HG02885 (cell line): ENCODE results near the gene SLC30A5.
"Not testable (repeated sequence)": the region's sequence is repeated elsewhere in the genome, so short reads cannot be mapped to it uniquely, and the experiment has no call there.

Experiments
- ATAC-seq: cut with Tn5 transposase; IDR thresholded peaks from one replicate; pipeline ENCODE4 v1.9.1; 2021; ENCODE audit warnings: mild to moderate bottlenecking; ENCODE audit not compliant: unreplicated experiment, poor library complexity

The SLC30A5 gene

GRCh38 chr5:69093771-69094482, at the start of gene SLC30A5:
SLC30A5 (plus strand) TSS chr5:69094014; CDS start chr5:69094256, 242 bp downstream.
- ATAC-seq = peak; percentile 99

GRCh38 chr5:69045213-69045612, 48.6 kb upstream of the SLC30A5 start:
- ATAC-seq = not testable (repeated sequence)

DNA sequence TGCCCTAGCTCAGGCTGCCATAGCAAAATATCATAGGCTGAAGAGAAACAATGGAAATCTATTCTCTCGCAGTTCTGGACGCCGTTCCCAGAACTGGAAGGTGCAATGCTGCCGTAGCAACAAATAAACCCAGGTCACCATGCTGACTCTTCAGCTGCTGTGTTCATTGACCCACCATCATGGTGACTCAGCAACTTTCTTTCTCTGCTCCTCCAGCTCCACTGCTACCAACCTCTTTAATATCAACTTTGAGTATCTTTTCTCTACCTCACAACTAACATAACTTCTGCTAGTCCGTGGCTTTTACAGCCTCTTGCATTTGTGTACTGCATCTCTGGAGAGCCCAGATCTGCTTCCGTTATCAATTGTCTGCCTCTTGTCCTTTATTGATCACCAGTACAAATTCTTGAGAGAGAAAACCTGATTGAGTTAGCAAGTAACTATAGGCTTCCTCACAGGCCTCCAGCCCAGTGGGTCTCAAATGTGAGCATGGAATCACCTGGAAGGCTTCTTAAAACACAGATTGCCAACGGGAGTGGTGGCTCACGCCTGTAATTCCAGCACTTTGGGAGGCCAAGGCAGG, 47.3 kb upstream of the SLC30A5 start:
- no peak for ATAC-seq

GRCh38 chr5:69048230-69048629, 45.6 kb upstream of the SLC30A5 start:
- peak; percentile 48 for ATAC-seq

DNA sequence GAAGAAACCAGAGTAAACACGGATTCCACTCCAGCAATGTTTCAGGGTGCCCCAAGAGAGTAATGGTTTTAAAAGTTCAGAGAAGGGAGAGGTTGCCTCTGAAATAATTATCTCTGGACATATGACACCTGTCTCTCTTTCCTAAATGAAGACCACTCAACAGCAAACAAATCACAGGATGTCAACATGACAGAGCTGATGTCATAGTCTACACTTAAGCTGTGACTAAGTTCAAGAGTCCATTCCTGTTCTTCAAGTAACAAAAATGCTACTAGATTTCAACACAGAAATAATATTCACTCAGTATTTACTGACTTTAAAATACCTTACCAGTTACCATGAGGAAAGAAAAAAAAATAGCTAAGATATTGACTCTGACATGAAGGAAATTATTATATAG, 44.7 kb upstream of the SLC30A5 start:
- no peak for ATAC-seq

DNA sequence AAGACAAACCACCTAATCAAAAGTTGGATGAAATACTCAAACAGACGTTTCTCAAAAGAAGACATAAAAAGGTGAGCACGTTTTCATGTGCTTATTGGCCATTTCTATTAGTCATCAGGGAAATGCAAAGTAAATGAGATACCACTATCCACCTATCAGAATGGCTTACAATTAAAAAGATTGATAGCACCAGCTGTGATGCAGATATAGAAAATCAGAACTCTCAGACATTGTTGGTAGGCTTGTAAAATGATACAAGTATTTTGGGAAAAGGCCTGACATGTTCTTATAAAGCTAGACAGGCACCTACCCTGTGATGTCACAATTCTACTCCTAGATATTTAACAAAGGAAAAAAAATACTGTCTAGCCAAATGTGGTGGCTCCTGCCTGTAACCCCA, 44.0 kb upstream of the SLC30A5 start:
- no peak for ATAC-seq

DNA sequence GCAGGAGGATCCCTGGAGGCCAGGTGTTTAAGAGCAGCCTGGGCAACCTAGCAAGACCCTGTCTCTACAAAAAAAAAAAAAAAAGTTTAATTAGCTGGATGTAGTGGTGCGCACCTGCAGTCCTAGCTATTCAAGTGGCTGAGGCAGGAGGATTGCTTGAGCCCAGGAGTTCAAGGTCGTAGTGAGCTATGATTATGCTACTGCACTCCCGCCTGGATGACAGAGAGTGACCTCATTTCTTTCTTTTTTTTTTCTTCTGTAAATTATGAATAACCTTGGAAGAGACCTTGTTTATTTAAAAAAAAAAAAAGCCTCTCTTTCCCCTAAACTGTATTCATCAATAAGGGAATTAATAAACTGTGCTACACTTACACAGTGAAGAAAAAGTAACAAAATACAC, 43.6 kb upstream of the SLC30A5 start:
- no peak for ATAC-seq

DNA sequence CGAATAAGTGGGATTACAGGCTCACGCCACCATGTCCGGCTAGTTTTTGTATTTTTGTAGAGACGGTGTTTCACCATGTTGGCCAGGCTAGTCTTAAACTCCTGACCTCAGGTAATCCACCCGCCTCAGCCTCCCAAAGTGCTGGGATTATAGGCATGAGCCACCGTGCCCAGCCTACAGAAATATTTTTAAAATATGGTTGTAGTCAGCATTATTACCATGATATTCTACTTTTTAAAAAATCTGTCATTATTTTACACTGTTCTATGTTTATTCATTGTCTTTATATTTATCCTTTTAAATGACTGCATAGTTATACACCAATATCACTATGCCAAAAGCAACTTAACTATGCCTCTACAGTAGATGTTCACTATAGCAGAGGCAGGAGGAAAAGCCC, 41.6 kb upstream of the SLC30A5 start:
- no peak for ATAC-seq

DNA sequence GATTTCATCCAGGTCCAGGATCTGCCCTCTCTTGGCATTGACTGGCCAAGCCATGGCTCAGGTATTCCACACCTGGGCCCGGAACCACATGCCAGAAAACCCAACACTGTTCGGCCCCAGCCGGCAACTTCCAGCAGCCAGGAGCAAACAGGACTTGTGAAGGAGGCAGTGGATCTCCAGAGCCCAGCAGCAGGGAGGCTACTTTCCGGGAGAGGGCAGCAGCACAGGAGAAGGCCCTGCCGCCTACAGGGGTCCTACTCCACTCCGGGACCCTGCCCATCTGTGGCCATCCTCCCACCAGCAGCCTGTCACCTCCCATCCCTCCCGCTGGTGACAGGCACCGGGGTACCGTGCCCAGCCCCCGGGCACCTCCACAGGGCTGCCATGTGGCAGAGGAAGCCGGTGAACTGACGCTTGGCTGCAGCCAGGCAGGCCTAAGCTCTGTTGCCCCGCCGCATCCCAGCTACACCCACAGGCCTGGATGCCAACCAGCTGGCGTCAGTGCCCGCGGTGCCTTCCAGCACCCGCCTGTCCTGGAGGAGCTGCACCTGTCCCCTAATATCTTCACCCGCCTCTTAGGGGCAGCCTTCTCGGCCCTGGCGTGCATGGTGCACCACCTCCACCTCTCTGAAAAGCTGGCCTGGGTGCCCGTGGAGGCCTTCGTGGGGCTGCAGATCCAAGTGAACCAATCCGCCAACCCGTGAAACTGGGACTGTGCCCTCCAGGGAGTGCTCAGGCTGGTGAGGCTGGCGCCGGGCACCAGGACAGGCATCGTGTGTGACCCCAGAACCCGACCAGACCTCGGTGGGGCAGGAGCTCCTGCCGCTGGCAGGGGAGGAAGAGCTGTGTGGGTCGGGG, 18.9 kb upstream of the SLC30A5 start:
- no peak for ATAC-seq

DNA sequence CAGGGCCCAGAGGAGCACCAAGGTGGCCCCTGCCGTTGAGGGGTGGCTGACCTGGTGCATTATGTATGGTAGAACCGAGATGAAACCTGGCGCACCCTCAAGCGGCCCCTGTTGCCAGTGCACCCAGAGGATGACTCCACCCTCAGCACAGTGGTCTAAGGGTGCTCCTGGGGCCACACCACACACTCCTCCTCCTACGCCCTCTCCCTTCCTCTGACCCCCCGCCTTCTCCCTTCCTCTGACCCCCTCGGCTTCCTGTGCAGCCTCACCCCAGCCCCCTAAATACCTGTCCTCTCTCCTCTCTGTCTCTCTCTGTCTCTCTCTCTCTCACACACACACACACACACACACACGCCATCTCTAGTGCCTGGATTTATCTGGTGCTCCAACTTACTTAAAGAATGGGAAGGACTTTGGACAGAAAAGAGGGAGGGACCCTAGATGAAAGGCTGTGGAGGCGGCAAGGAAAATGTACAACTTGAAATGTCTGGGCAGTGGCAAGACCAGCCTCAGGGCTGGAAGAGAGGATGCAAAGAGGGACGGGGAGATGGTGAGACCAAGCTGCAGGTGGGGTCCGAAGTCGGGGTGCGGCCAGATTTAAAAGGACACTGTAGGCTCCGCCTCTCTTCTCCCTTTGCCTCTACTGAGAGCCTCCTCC, 18.2 kb upstream of the SLC30A5 start:
- no peak for ATAC-seq

- no peak for ATAC-seq
Measured at GRCh38 chr5:69078921-69079540, 14.8 kb upstream of the SLC30A5 start.

GRCh38 chr5:69079556-69079955, 14.3 kb upstream of the SLC30A5 start:
- no peak for ATAC-seq

GRCh38 chr5:69083412-69083811, 10.4 kb upstream of the SLC30A5 start:
- ATAC-seq = no peak

GRCh38 chr5:69084195-69084594, 9.6 kb upstream of the SLC30A5 start:
- no peak for ATAC-seq

GRCh38 chr5:69084903-69085302, 8.9 kb upstream of the SLC30A5 start:
- ATAC-seq = no peak

DNA sequence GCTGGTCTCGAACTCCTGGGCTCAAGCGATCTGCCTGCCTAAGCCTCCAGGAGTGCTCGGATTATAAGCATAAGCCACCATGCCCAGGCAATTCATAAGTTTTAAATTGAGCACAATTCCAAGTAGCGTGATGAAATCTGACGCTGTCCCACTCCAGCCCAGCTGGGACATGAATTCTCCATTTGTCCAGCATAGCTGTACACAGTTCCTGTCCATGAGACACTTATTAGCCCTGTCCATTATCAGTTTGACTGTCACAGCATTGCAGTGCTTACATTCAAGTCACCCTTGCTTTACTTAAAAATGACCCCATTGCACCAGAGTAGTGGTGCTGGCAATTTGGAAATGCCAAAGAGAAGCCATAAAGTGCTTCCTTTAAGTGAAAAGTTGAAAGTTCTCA, 7.6 kb upstream of the SLC30A5 start:
- ATAC-seq = no peak

DNA sequence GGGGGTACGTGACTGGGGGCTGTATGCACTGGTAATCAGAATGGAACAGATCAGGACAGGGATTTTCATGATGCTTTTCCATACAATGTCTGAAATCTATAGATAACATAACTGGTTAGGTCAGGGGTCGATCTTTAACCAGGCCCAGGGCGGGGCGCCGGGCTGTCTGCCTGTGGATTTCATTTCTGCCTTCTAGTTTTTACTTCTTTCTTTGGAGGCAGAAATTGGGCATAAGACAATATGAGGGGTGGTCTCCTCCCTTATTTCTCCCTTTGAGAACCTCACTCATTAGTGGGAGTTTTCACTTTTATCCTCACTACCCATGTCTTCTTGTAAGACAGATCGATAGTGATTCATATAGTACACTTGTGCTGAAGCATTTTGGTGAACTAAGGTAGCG, 5.8 kb upstream of the SLC30A5 start:
- not testable (repeated sequence) for ATAC-seq

DNA sequence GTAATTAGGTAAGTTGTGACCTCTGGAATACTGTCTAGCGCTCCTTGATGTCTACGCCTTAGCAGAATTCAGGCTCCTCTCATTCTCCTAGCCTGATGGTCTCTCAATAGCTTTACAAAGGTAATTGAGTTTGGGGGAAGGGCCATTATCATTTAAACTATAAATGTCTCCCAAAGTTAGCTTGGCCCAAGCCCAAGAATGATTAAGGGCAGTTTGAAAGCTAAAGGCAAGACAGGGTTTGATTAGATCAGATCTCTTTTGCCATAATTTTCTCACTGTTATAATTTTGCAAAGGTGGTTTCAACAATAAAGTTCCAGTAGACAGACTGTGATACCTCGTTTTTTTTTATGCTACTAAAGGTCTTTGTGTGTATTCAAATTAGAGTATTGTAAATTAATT, 3.7 kb upstream of the SLC30A5 start:
- no peak for ATAC-seq

DNA sequence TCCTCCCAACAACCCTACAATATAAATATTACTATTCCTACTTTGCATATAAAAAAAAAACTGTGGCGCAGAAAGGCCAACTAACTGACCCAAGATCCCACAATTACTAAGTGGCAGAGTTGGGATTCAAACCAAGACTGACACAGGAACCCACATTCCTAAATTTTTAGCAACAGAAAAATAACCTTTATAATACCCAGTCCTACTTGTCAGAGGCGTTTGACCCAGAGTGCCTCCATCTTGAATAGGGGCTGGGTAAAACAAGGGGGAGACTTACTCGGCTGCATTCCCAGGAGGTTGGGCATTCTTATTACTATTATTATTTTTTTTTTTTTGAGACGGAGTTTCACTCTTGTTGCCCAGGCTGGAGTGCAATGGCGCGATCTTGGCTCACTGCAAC, 2.0 kb upstream of the SLC30A5 start:
- ATAC-seq = no peak

- no peak for ATAC-seq
Measured at GRCh38 chr5:69092969-69093368, 845 bp upstream of the SLC30A5 start.
